ENCODE measurements around the gene RNF11. TPM values are rescaled to one million over a fixed set of nuclear protein-coding genes. Genes with fewer than 3 reads are reported as not detected.
"Not testable (repeated sequence)": the region's sequence is repeated elsewhere in the genome, so short reads cannot be mapped to it uniquely, and the experiment has no call there.

Gene RNF11
- total and polyA plus RNA-seq, 7 donors = 44.6 to 123 (median 105) TPM

GRCh38 chr1:51218570-51218969 is 17.5 kb upstream of the RNF11 start:
- peaks cover 0 to 12% (median 3%) of the 10 kb centered on the region in 4 donors for H3K4me1 ChIP-seq
- H3K27ac ChIP-seq = no peak overlapping the region
- no peak overlapping the region for H3K4me3 ChIP-seq
- H3K9me3 ChIP-seq = no peaks in the 10 kb centered on the region
- no peaks in the 10 kb centered on the region for H3K36me3 ChIP-seq
- DNase-seq = no peak
- no peaks in the 10 kb centered on the region for H3K27me3 ChIP-seq
- WGBS, 2 donors = 90 to 92% methylated on average over 2 of the region's 2 CpGs
- TF ChIP-seq CTCF (IDR thresholded peaks at IDR 0.05) (no peak), POLR2AphosphoS5 (IDR thresholded peaks at IDR 0.05) (no peak), EP300 (IDR thresholded peaks at IDR 0.05) (no peak), POLR2A (IDR thresholded peaks at IDR 0.05) (no peak)
- intact Hi-C loops (cut with DNase I) = no loop called here

- Histone ChIP-seq H3K36me3 (no peaks in the 10 kb centered on the region), H3K27me3 (no peaks in the 10 kb centered on the region), H3K9me3 (no peaks in the 10 kb centered on the region), H3K4me3 (no peak overlapping the region), H3K4me1 (peaks cover 0 to 10% (median 3%) of the 10 kb centered on the region in 4 donors), H3K27ac (no peak overlapping the region)
- TF ChIP-seq POLR2A (IDR thresholded peaks at IDR 0.05) = no peak
- TF ChIP-seq POLR2AphosphoS5 (IDR thresholded peaks at IDR 0.05) = no peak
- TF ChIP-seq CTCF (IDR thresholded peaks at IDR 0.05) = no peak
- TF ChIP-seq EP300 (IDR thresholded peaks at IDR 0.05) = no peak
- 48 to 80% methylated on average over 5 of the region's 5 CpGs for WGBS, 2 donors
- intact Hi-C loops (cut with DNase I) = no loop called here
- DNase-seq = no peak
These were observed 17.1 kb upstream of the RNF11 start for GRCh38 chr1:51219022-51219421.

- H3K9me3 ChIP-seq; H3K4me1 ChIP-seq; DNase-seq; H3K27me3 ChIP-seq; H3K4me3 ChIP-seq; H3K36me3 ChIP-seq; intact Hi-C loops (cut with DNase I); H3K27ac ChIP-seq: not testable (repeated sequence)
- WGBS, 2 donors = 95 to 98% methylated on average over 3 of the region's 3 CpGs
These were observed 14.5 kb upstream of the RNF11 start for GRCh38 chr1:51221529-51221928.

- DNase-seq = no peak
- Histone ChIP-seq H3K4me3 (no peak overlapping the region), H3K36me3 (no peaks in the 10 kb centered on the region), H3K27ac (no peak overlapping the region), H3K4me1 (no peaks in the 10 kb centered on the region), H3K9me3 (no peaks in the 10 kb centered on the region), H3K27me3 (no peaks in the 10 kb centered on the region)
- intact Hi-C loops (cut with DNase I) = no loop called here
- TF ChIP-seq EP300 (IDR thresholded peaks at IDR 0.05) = no peak
- no peak for TF ChIP-seq POLR2A (IDR thresholded peaks at IDR 0.05)
- TF ChIP-seq CTCF (IDR thresholded peaks at IDR 0.05) = no peak
- no peak for TF ChIP-seq POLR2AphosphoS5 (IDR thresholded peaks at IDR 0.05)
- WGBS, 2 donors = 76 to 88% methylated on average over 6 of the region's 6 CpGs
These were observed 13.8 kb upstream of the RNF11 start for GRCh38 chr1:51222136-51222787.

- TF ChIP-seq POLR2AphosphoS5 (IDR thresholded peaks at IDR 0.05) = no peak
- Histone ChIP-seq H3K4me3 (no peak overlapping the region), H3K27ac (no peak overlapping the region), H3K4me1 (no peaks in the 10 kb centered on the region), H3K27me3 (no peaks in the 10 kb centered on the region), H3K9me3 (no peaks in the 10 kb centered on the region), H3K36me3 (no peaks in the 10 kb centered on the region)
- 95 to 97% methylated on average over 3 of the region's 3 CpGs for WGBS, 2 donors
- DNase-seq = no peak
- intact Hi-C loops (cut with DNase I) = no loop called here
These were observed 13.3 kb upstream of the RNF11 start for GRCh38 chr1:51222809-51223208.

- no peak for TF ChIP-seq CTCF (IDR thresholded peaks at IDR 0.05)
- no peak for TF ChIP-seq POLR2AphosphoS5 (IDR thresholded peaks at IDR 0.05)
- TF ChIP-seq POLR2A (IDR thresholded peaks at IDR 0.05) = no peak
- TF ChIP-seq EP300 (IDR thresholded peaks at IDR 0.05) = no peak
- intact Hi-C loops (cut with DNase I) = no loop called here
- DNase-seq = no peak
- 94% methylated on average over 6 of the region's 6 CpGs for WGBS, 2 donors
- no peaks in the 10 kb centered on the region for H3K9me3 ChIP-seq
- H3K4me3 ChIP-seq = no peak overlapping the region
- no peaks in the 10 kb centered on the region for H3K4me1 ChIP-seq
- no peaks in the 10 kb centered on the region for H3K27me3 ChIP-seq
- H3K36me3 ChIP-seq = no peaks in the 10 kb centered on the region
- no peak overlapping the region for H3K27ac ChIP-seq
These were observed 11.8 kb upstream of the RNF11 start for GRCh38 chr1:51224255-51224654.

- H3K27ac ChIP-seq; H3K4me3 ChIP-seq; H3K36me3 ChIP-seq; H3K9me3 ChIP-seq; DNase-seq; intact Hi-C loops (cut with DNase I); H3K4me1 ChIP-seq; H3K27me3 ChIP-seq: not testable (repeated sequence)
- WGBS, 2 donors = 87 to 90% methylated on average over 15 of the region's 15 CpGs
These were observed 8.7 kb upstream of the RNF11 start for GRCh38 chr1:51227231-51227960.

- intact Hi-C loops (cut with DNase I); H3K36me3 ChIP-seq; H3K9me3 ChIP-seq; DNase-seq; H3K4me1 ChIP-seq; H3K27ac ChIP-seq; H3K4me3 ChIP-seq; H3K27me3 ChIP-seq: not testable (repeated sequence)
- WGBS, 2 donors = 91 to 93% methylated on average over 11 of the region's 11 CpGs
These were observed 7.6 kb upstream of the RNF11 start for GRCh38 chr1:51228471-51228870.

Data from sigmoid colon (tissue), 7 donors.